ENCODE results near the gene ERGIC1.

ERGIC1 gene

GRCh38 chr5:172815631-172816030, 18.4 kb upstream of the ERGIC1 start:
- Histone ChIP-seq H3K4me3 (ENCODE audit: low read depth, low read length) (no peak overlapping the region), H3K27ac (no peak overlapping the region), H3K27me3 (replicated peaks) (no peaks in the 10 kb centered on the region), H3K36me3 (replicated peaks) (no peaks in the 10 kb centered on the region)
- in situ Hi-C loops (cut with HindIII; ENCODE audit: low pct_ligation_motif_present, low sequenced_read_pairs) = no loop called here
- no peak for DNase-seq
- TF ChIP-seq CTCF (IDR thresholded peaks at IDR 0.05; ENCODE audit: low read depth, low read length, missing control alignments) = no peak

GRCh38 chr5:172816925-172817562, 17.0 kb upstream of the ERGIC1 start:
- DNase-seq = peak; percentile 89
- peak overlapping the region; percentile 44 for H3K27ac ChIP-seq
- TF ChIP-seq CTCF (IDR thresholded peaks at IDR 0.05; ENCODE audit: low read depth, low read length, missing control alignments) = no peak
- no peaks in the 10 kb centered on the region for H3K36me3 ChIP-seq (replicated peaks)
- in situ Hi-C loops (cut with HindIII; ENCODE audit: low pct_ligation_motif_present, low sequenced_read_pairs) = no loop called here
- H3K27me3 ChIP-seq (replicated peaks) = no peaks in the 10 kb centered on the region
- H3K4me3 ChIP-seq (ENCODE audit: low read depth, low read length) = no peak overlapping the region

- DNase-seq = no peak
- no peak for TF ChIP-seq CTCF (IDR thresholded peaks at IDR 0.05; ENCODE audit: low read depth, low read length, missing control alignments)
- Histone ChIP-seq H3K4me3 (ENCODE audit: low read depth, low read length) (no peak overlapping the region), H3K36me3 (replicated peaks) (no peaks in the 10 kb centered on the region), H3K27ac (no peak overlapping the region), H3K27me3 (replicated peaks) (no peaks in the 10 kb centered on the region)
- in situ Hi-C loops (cut with HindIII; ENCODE audit: low pct_ligation_motif_present, low sequenced_read_pairs) = no loop called here
Measured at GRCh38 chr5:172817664-172818063, 16.4 kb upstream of the ERGIC1 start.

GRCh38 chr5:172818081-172818480, 16.0 kb upstream of the ERGIC1 start:
- Histone ChIP-seq H3K36me3 (replicated peaks) (no peaks in the 10 kb centered on the region), H3K27ac (no peak overlapping the region), H3K4me3 (ENCODE audit: low read depth, low read length) (no peak overlapping the region), H3K27me3 (replicated peaks) (no peaks in the 10 kb centered on the region)
- in situ Hi-C loops (cut with HindIII; ENCODE audit: low pct_ligation_motif_present, low sequenced_read_pairs) = no loop called here
- no peak for DNase-seq
- TF ChIP-seq CTCF (IDR thresholded peaks at IDR 0.05; ENCODE audit: low read depth, low read length, missing control alignments) = no peak

- TF ChIP-seq CTCF (IDR thresholded peaks at IDR 0.05; ENCODE audit: low read depth, low read length, missing control alignments) = no peak
- no peak for DNase-seq
- in situ Hi-C loops (cut with HindIII; ENCODE audit: low pct_ligation_motif_present, low sequenced_read_pairs) = no loop called here
- Histone ChIP-seq H3K36me3 (replicated peaks) (no peaks in the 10 kb centered on the region), H3K27ac (no peak overlapping the region), H3K27me3 (replicated peaks) (no peaks in the 10 kb centered on the region), H3K4me3 (ENCODE audit: low read depth, low read length) (no peak overlapping the region)
Measured at GRCh38 chr5:172819569-172819968, 14.5 kb upstream of the ERGIC1 start.

All from brain microvascular endothelial cell (primary cell).